Body of pancreas (tissue), 4 donors: ENCODE measurements around the gene OR51T1.

Experiments
- CTCF ChIP-seq, 7 experiments: fragments of 450-650 bp in 4 of 7; fragments of 200-600 bp in 3 of 7; sonication (generic) in 3 of 7; IDR thresholded peaks; one replicate each; pipeline ENCODE4 v1.5.1; 2016 to 2019; ENCODE audit warnings: antibody characterized with exemption in 7 of 7
- POLR2A ChIP-seq, 3 donors: fragments of 450-650 bp; IDR thresholded peaks; one replicate each; pipeline ENCODE4 v1.6.1; 2016; ENCODE audit warnings: antibody characterized with exemption in 3 of 3, mild to moderate bottlenecking in 2 of 3

GRCh38 chr11:4865855-4866254 is 15.8 kb upstream of the OR51T1 start:
- TF ChIP-seq CTCF (IDR thresholded peaks at IDR 0.05) (no peak), POLR2A (IDR thresholded peaks at IDR 0.05) (no peak)
